GM12878 (cell line): ENCODE results near the gene SMIM10L1. TPM values are rescaled to one million over a fixed set of nuclear protein-coding genes. Genes with fewer than 3 reads are reported as not detected.

Experiments
- ATF7 ChIP-seq: fragments of 450-650 bp; IDR thresholded peaks from 2 replicates; pipeline ENCODE4 v1.6.1; 2016; ENCODE audit warnings: low read depth, mild to moderate bottlenecking
- CUX1 ChIP-seq: IDR thresholded peaks from 2 replicates; pipeline ENCODE4 v1.6.1; 2012; ENCODE audit warnings: improper control_type of control experiment, low read depth, low read length; ENCODE audit not compliant: insufficient replicate concordance
- DPF2 ChIP-seq: fragments of 450-650 bp; IDR thresholded peaks from 2 replicates; pipeline ENCODE4 v1.6.1; 2017; ENCODE audit warnings: mild to moderate bottlenecking
- FOS ChIP-seq: IDR thresholded peaks from 3 replicates; pipeline ENCODE4 v1.6.1; 2011; ENCODE audit warnings: borderline replicate concordance; ENCODE audit not compliant: insufficient read length; ENCODE audit errors: extremely low read depth
- MTA3 ChIP-seq: IDR thresholded peaks from 2 replicates; pipeline ENCODE4 v1.6.1; 2012; ENCODE audit warnings: low read length, inconsistent platforms, borderline replicate concordance
- NBN ChIP-seq: fragments of 450-650 bp; IDR thresholded peaks from 2 replicates; pipeline ENCODE4 v1.6.1; 2016
- PBX3 ChIP-seq: IDR thresholded peaks from 2 replicates; pipeline ENCODE4 v1.6.1; 2011; ENCODE audit warnings: mild to moderate bottlenecking, low read depth, low read length, moderate library complexity; ENCODE audit not compliant: insufficient replicate concordance
- USF2 ChIP-seq: IDR thresholded peaks from 2 replicates; pipeline ENCODE4 v1.6.1; 2011; ENCODE audit warnings: low read depth, low read length, improper control_type of control experiment, borderline replicate concordance
- YBX1 ChIP-seq: fragments of 450-650 bp; IDR thresholded peaks from 2 replicates; pipeline ENCODE4 v1.6.1; 2016; ENCODE audit warnings: antibody characterized with exemption
- polyA plus RNA-seq, 11 experiments: library from polyadenylated mRNA; depleted of rRNA in 4 of 11; unstranded in 6 of 11; stranded (reverse) in 5 of 11; fragments of >200 nt; fragmentation: Nextera tagmentation in 4 of 11; fragmentation: Illumina TruSeq in 1 of 11; extraction: Ambion mirVana in 4 of 11; extraction: Trizol in 1 of 11; gene quantifications; 1 replicate in 1 of 11; 2 replicates in 10 of 11; pipeline versions ENCODE4 v1.2.1 to v1.2.3, GENCODE V29; 2011 to 2016; ENCODE audit warnings: inconsistent platforms in 2 of 11, missing spikeins in 2 of 11, low read depth in 1 of 11
- total RNA-seq, 4 experiments: library from RNA; depleted of rRNA in 3 of 4; stranded (reverse); fragments of >200 nt in 3 of 4; fragmentation: Illumina TruSeq in 1 of 4; extraction: Trizol in 1 of 4; gene quantifications; 2 replicates each; pipeline versions ENCODE4 v1.2.1 to v1.2.3, GENCODE V29; 2013 to 2021

SMIM10L1 gene
- total and polyA plus RNA-seq, 10 of the 15 experiments (the other 5 are each of a cell fraction or from before 2014, with no cell fraction given): 3.3 to 10.5 (median 7.6) TPM

GRCh38 chr12:11147420-11147819 lies 23.6 kb upstream of the SMIM10L1 start (continued):
- no peak for TF ChIP-seq CUX1
- TF ChIP-seq USF2: no peak
- TF ChIP-seq MTA3: no peak
- no peak for TF ChIP-seq FOS
- TF ChIP-seq DPF2: no peak
- no peak for TF ChIP-seq ATF7
- no peak for TF ChIP-seq NBN
- TF ChIP-seq YBX1: no peak
- no peak for TF ChIP-seq PBX3
